Colonic mucosa (tissue), 4 donors: ENCODE results near the gene PIGP. TPM values are rescaled to one million over a fixed set of nuclear protein-coding genes. Genes with fewer than 3 reads are reported as not detected.

Experiments
- DNase-seq: peaks from one replicate; pipeline ENCODE4 v3.0.0-alpha.2; 2020
- H3K27ac ChIP-seq: fragments of 200-600 bp; one replicate; pipeline ENCODE4 v1.8.0; 2021
- H3K27me3 ChIP-seq: fragments of 200-600 bp; one replicate; pipeline ENCODE4 v1.8.0; 2021
- H3K36me3 ChIP-seq: fragments of 200-600 bp; one replicate; pipeline ENCODE4 v1.8.0; 2021
- H3K4me1 ChIP-seq: fragments of 200-600 bp; one replicate; pipeline ENCODE4 v1.8.0; 2021; ENCODE audit warnings: mild to moderate bottlenecking
- H3K4me3 ChIP-seq: fragments of 200-600 bp; one replicate; pipeline ENCODE4 v1.8.0; 2021
- H3K9ac ChIP-seq, 2 donors: one replicate each; pipeline ENCODE4 v1.7.0; 2013; ENCODE audit warnings: control low read depth in 2 of 2, low read depth in 2 of 2, low read length in 2 of 2
- H3K9me3 ChIP-seq: fragments of 200-600 bp; one replicate; pipeline ENCODE4 v1.8.0; 2021
- CTCF ChIP-seq: fragments of 200-600 bp; IDR thresholded peaks from one replicate; pipeline ENCODE4 v1.8.0; 2022; ENCODE audit warnings: antibody characterized with exemption, mild to moderate bottlenecking
- intact Hi-C: fragments of 100-400 bp; cut with DNase I; formaldehyde crosslinking; loops from one replicate; pipeline ENCODE4 v1.14.1; 2022
- total RNA-seq, 2 donors: library from RNA; stranded (reverse); fragmentation: NEBNext Ultra II Directional in 1 of 2; extraction: Animal tissue kit (Norgen Biotek cat#: 25700) in 1 of 2; gene quantifications; one replicate each; pipeline ENCODE4 v1.2.1, GENCODE V29; 2021
- donor health status: healthy.
- donor health status: DM: no; HTN: no; CAD: no.
- donor health status: DM: no; HTN: no; CAD: no.

The PIGP gene
- total RNA-seq, 2 donors from 2014 or later: 19.8 to 28.8 TPM

- H3K9me3 ChIP-seq: no peaks in the 10 kb centered on the region
- no peak for DNase-seq
- H3K27ac ChIP-seq: no peak overlapping the region
- H3K4me1 ChIP-seq: peaks cover under 1% of the 10 kb centered on the region
- H3K36me3 ChIP-seq: no peaks in the 10 kb centered on the region
- no peak overlapping the region for H3K4me3 ChIP-seq
- no peak overlapping the region for H3K9ac ChIP-seq
- intact Hi-C loops: no loop called here
- TF ChIP-seq CTCF: no peak
- H3K27me3 ChIP-seq: no peaks in the 10 kb centered on the region
Measured at GRCh38 chr21:37065561-37066177, 7.2 kb downstream of the PIGP start.

- Histone ChIP-seq H3K9me3 (no peaks in the 10 kb centered on the region), H3K27ac (no peak overlapping the region), H3K4me3 (no peak overlapping the region), H3K27me3 (no peaks in the 10 kb centered on the region), H3K9ac (no peak overlapping the region), H3K36me3 (no peaks in the 10 kb centered on the region), H3K4me1 (peaks cover 4% of the 10 kb centered on the region)
- intact Hi-C loops: no loop called here
- no peak for DNase-seq
- no peak for TF ChIP-seq CTCF
Measured at GRCh38 chr21:37064841-37065240, 8.0 kb downstream of the PIGP start.

DNA sequence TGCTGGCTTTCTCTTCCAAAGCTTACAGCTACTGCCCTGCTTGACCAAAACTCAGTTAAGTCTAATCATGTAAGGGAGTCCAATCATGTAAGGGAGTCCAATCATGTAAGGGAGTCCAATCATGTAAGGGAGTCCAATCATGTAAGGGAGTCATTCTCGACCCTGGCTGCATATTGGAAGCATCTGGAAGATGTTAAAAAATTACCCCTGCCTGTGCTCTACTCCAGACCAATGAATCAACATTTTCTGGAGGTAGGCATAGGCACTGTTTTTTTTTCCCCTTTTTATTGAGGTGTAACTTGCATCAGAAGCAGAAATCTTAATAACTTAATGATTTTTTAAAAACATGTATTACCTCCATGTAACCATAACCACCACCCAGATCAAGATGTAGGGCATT is 9.4 kb downstream of the PIGP start:
- Histone ChIP-seq H3K9me3 (no peaks in the 10 kb centered on the region), H3K36me3 (no peaks in the 10 kb centered on the region), H3K4me1 (peaks cover 4% of the 10 kb centered on the region), H3K9ac (no peak overlapping the region), H3K27ac (no peak overlapping the region), H3K27me3 (no peaks in the 10 kb centered on the region), H3K4me3 (no peak overlapping the region)
- no peak for DNase-seq
- TF ChIP-seq CTCF: no peak
- intact Hi-C loops: no loop called here

DNA sequence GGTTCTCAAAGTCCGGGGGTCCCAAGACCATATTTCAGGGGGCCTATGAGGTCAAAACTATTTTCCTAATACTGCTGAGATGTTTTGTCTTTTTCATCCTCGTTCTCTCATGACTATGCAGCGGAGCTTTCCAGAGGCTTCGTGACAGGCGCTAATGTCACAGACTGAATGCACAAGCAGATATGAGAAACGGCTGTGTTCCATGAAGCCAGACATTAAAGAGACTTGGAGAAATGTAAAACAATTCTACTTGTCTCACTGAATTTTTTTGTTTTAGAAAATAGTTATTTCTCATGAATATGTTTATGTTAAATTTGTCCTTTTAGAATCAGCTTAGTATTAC is 10.3 kb downstream of the PIGP start:
- DNase-seq: no peak
- intact Hi-C loops: no loop called here

GRCh38 chr21:37061926-37062592 is 10.8 kb downstream of the PIGP start:
- intact Hi-C loops: no loop called here
- Histone ChIP-seq H3K27me3 (no peaks in the 10 kb centered on the region), H3K9ac (no peak overlapping the region), H3K4me1 (peaks cover 4% of the 10 kb centered on the region), H3K36me3 (no peaks in the 10 kb centered on the region), H3K9me3 (no peaks in the 10 kb centered on the region), H3K4me3 (no peak overlapping the region), H3K27ac (no peak overlapping the region)
- DNase-seq: no peak
- TF ChIP-seq CTCF: no peak

More for the DNA sequence above, 10.3 kb downstream of the PIGP start:
- H3K4me1 ChIP-seq: peaks cover 4% of the 10 kb centered on the region
- H3K4me3 ChIP-seq: no peak overlapping the region
- H3K27ac ChIP-seq: no peak overlapping the region
- TF ChIP-seq CTCF: no peak
- no peaks in the 10 kb centered on the region for H3K9me3 ChIP-seq
- H3K9ac ChIP-seq: no peak overlapping the region
- H3K36me3 ChIP-seq: no peaks in the 10 kb centered on the region
- H3K27me3 ChIP-seq: no peaks in the 10 kb centered on the region
